HG03432 (cell line): ENCODE measurements around the gene MOSMO.
A peak's percentile ranks its signal among the peaks of the same experiment; 100 is the strongest.

ENCODE experiments used
- ATAC-seq: cut with Tn5 transposase; IDR thresholded peaks from one replicate; pipeline ENCODE4 v1.9.1; 2021; ENCODE audit warnings: mild to moderate bottlenecking, moderate library complexity; ENCODE audit not compliant: unreplicated experiment

MOSMO gene

DNA sequence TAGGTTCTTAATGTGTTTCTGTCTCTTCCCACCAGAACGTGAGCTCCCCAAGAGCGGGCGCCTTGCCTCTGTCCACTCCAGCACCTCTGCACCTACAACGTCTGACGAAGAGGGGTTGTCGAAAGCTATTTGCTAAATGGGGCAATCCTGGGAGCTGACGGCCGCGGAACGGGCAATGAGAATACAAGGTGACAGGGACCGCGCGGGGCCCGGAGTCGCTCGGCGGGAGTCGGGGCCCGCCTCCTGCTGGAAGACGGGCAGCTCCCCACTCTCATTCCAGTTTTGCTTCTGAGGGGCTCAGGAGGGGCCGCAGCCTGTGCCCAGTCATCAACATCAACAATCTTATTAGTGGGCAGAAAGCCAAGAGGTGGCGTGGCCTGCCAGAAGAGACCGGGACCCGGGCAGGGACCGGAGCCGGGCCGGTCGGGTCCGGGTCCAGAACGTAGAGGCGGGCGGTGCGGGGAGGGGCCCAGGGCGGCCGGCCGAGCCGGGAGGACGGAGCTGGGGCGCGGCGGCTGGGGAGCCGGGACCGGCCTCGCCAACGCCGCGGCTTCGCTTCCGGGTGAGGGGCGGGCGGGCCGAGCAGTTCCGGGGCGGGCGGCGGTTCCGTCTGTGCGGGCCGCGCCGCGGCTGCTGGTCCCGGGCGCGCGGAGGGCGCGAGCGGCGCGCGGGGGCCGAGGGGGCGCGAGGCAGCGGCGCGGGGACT, at the start of gene MOSMO:
Gene MOSMO, plus strand, starts transcription at position 603 of the 706 bp plus-strand sequence. CDS start 191 bp downstream, outside the sequence.
- peak; percentile 66 for ATAC-seq

DNA sequence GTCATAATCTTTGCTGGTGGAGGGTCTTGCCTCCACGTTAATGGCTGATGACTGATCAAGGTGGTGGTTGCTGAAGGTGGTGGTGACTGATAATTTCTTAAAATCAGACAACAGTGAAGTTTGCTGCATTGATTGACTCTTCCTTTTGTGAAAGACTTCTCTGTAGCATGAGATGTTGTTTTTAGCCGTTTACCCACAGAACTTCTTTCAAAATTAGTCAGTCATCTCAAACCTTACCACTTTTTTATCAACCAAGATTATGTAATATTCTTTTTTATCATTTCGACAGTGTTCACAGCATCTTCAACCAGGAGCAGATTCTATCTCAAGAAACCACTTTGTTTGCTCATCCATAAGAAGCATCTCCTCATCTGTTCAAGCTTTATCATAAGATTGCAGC, 48.9 kb upstream of the MOSMO start:
- no peak for ATAC-seq

DNA sequence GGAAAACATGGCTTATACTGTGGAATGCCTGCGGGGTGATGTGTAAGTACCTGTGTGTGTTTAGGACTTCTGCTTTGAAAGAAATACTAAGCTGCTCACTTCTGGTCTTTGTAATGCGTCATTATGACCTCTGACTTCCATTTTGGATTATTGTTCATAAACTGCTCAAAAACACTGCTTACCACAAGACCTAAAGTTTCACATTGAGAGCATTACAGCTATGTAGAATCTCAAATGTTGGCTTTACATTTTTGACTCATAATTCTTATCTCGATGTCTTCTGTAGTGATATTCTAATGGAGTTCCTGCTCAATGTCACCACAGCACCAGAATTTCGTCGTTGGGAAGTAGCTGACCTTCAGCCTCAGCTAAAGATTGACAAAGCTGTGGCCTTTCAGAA, 45.4 kb upstream of the MOSMO start:
- ATAC-seq = no peak

DNA sequence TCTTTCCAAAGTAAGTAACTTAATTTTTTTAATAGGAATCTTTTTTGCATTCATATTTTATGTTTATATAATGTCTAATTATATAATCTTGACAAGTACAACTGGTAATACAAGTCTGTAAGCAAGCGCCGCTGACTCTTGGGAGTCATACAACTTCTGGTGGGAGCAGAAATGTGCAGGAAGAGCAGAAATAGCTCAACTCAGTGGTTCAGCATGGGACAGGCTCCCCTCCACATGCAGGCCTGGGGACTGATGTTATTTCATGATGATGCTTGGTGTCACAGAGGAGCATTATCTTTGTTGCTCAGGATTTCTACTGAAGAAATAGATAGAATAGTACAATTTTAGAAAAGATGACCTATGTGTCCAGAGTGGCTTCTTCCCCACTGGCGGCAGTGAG, 44.0 kb upstream of the MOSMO start:
- no peak for ATAC-seq

DNA sequence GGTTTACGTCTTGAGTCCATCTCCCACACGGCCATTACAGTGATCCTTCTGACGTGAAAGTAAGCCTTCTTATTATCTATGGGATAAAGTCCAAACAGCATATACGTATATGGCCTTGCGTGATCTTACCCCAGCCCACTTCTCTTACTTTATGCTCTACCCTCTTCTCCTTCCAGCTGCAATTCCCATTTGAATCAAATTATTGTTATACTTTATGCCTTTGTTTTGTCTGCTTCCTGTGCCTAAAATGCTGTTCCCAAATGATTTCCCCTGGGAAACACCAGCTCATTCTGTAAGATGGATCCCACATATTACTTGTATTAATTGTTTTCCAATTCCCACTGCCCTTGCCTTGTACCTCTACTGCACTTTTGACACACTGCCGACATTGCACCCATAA, 43.6 kb upstream of the MOSMO start:
- no peak for ATAC-seq

DNA sequence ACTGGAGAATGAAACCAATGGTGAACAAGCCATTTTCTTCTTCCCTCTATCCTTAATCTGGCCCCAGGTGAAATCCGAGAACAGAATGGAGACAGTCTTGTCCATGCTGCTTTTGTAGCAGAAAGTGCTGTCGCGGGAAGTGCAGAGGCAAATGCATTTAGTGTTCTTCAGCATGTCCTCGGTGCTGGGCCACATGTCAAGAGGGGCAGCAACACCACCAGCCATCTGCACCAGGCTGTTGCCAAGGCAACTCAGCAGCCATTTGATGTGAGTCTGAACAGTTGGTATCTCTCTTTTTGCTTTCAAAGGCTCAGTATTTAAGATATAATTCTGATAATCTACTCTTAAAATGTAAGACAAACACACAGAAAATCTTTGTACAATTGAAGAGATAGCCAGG, 36.1 kb upstream of the MOSMO start:
- ATAC-seq = no peak

DNA sequence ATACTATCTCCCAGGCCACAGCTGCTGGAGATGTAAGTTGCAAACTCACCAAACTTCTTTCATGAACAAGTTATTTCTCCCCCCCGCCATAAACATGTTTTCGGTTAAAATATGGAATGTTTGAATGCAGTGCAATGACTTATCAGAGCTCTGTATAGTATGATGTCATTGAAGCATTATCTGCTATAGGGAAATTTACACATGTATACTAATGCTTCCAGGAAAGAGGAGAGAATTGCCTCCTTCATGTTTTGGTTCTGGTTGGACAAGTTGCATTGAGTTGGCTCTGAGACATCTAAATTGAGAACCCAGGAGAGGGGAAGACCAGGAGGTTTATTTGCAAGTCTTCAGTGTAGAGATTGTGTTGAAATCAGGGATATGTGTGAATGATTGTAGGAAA, 34.0 kb upstream of the MOSMO start:
- ATAC-seq = no peak

DNA sequence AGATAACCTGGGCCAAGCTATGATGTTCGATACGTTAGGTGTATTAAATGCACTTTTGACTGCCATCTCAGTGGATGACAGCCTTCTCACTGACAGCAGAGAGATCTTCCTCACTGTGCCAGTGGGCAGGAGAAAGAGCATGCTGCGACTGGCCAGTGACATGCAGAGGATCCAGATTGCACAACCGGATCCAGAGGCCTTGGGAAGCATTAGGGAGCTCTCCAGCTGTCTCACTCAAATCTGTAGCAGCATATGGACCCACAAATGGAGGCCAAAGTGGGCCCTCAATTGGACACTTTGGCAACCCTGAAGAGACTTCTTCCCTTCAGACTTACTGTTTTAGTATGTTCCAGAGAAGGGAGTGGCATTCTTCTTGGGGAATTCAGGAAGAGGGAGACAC, 27.9 kb upstream of the MOSMO start:
- no peak for ATAC-seq

DNA sequence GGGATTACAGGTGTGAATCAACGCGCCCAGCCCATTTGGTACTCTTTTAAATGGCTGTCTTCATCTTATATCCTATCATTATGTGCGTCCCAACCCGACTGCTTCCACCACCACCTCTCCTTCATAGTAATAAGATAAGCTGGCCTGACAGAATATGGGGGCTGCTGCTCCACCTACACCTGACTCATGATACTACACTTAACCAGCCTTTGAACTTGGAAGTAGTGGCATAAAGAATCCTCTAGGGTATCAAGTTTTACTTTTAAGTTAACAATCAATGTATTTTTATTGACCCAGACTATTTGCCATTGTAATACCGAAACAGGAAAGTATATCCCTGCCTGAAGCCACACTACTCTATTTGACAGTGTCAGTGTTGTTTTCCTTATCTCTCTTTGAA, 25.8 kb upstream of the MOSMO start:
- ATAC-seq = no peak

DNA sequence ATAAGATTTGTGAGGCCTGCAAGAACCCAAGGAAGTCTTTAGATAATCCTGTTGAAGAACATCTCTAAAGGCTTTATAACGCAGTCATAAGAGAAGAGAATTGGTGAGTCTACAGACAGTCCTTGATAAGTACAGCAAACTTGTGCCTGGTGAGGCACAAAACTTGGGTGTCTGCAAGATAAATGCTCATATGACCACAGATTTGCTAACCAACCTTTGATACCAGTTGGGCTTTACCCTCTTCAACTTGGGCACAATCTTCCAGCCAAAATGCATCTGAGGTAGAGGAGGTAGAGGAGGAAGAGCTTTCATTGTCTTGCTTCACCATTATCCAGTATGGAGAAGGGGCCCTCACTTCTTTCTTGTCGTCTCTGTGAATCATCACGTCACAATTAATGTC, 23.8 kb upstream of the MOSMO start:
- no peak for ATAC-seq

DNA sequence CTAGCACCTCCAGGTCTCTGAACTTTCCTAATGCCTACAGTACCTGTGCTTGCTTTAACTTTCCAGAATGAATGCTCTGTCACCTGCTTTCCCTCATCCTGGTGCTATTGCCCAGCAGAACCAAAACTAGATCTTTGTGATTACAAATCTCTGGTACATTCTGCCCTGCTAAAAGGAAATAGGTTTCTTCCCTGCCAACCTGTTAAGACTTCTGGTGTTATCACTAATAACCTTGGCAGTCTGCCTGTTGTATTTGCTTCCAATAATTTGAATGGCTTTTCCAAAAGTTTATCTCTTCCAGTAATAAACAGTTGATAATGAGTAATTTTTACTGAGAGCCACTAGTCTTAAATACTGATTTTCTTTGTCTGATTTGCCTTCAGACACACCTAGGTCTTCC, 22.4 kb upstream of the MOSMO start:
- no peak for ATAC-seq

DNA sequence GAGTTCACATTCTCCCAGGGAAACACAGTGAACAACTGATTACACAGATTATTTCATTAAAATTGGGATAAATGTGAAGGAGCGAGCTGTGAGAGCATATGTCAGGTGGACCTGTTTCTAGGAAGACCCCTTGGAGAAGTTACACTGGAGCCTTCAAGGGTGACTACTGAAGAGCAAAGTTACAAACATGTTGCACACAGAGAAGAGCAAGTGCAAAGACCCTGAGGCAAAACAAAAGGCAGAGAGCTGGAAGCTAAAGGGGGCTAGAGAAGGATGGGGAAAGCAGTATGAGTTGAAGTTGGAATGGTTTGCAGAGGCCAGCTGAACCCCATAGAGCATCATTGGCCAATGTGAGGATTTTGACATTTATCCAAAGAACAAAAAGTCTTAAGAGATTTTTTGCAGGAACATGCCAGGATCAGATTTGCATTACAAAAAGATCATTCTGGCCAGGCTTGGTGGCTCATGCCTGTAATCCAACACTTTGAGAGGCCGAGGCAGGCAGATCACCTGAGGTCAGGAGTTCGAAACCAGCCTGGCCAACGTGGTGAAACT, 21.1 kb upstream of the MOSMO start:
- ATAC-seq = no peak

DNA sequence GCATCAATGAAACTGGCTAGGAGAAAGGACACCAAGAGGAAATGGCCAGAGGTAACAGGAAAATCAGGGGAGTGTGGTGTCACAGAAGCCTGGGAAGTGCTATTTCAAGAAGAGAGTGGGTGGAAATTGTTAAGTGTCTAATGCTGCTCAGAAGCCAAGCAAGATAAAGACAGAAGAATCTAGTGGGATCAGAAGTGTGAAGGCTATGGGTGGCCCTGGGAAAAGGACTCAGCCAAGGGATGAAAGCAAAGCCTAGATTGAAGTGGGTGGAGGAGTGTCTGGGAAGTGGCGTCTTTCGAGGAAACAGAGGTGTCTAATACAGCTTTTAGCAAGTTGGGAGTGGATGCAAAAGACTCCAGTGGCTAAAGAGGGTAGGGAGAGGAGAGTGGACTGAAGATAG, 20.4 kb upstream of the MOSMO start:
- no peak for ATAC-seq

DNA sequence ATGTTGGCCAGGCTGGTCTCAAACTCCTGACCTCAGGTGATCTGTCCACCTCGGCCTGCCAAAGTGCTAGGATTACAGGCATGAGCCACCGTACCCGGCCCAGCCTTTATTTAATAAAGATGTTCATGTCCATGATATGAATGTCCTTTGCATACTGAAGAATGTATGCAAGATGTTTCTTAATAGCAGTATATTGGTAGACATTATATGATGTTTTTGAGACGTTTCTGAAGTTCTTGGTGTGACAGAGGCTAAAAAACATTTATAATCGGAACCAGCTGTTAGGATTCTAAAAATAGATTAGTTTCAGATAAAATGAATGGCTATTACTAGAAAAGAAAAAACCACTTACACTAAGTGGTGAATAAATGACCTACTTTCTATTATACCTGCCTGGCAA, 18.8 kb upstream of the MOSMO start:
- no peak for ATAC-seq

DNA sequence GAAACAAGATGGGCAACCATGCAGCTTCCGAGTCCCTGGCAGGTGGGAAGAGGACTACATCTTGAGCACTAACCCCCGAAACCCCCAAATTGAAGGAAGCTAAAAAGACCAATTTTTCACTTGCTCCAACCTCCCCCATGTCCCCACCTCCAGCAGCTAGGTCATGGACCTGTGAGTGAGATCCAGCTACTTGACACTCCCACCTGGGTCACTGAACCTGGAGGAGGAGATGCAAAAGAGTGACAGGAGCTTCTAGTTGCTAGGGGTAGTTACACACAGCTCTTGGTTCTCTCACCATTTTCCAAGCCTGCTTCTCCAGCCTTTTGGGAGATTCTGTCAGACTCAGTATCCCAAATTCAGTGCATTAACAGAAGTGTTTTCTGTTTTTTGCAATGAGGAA, 18.2 kb upstream of the MOSMO start:
- ATAC-seq = no peak

DNA sequence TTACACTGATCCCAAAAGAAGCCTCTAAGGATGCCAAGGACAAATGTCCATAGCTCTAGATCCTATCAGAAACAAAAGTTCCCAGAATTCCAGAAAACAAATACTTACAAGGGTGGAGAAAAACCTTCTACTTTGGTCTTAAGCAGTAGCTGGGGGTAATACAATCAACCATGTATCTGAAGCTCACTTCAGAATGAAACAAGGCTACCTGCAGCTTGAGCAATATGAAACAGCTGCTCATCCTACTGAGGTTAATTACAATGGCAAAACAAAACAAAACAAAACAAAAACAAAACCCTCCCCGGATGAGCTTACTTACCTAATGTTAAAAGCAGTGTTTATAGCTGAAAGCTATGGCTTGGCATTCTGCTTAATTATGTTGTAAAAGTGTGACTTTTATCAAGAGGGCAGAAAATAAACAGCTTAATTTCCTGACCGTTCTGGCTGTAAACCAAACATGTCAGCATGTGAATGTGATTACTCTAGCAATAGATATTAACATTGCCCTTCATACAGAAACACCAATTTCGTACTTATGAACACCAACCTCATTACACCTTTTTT, 17.4 kb upstream of the MOSMO start:
- no peak for ATAC-seq

DNA sequence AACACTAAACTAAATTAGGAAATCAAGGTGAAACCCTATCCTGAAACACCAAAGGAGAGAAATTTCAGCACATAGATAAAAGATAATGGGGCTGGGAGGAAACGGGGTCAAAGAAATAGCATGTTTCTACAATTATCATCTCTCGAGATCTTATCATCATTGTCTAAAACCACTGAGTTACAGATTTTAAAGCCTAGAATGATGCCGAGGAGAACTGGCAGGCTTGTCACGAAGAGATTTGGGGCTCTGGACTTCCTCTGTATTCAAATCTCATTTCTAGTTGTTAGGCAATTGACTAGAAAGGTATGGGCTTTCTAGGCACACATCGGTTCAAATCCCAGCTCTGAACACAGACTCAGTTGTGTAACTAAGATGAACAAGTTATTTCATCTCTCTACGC, 16.3 kb upstream of the MOSMO start:
- no peak for ATAC-seq

DNA sequence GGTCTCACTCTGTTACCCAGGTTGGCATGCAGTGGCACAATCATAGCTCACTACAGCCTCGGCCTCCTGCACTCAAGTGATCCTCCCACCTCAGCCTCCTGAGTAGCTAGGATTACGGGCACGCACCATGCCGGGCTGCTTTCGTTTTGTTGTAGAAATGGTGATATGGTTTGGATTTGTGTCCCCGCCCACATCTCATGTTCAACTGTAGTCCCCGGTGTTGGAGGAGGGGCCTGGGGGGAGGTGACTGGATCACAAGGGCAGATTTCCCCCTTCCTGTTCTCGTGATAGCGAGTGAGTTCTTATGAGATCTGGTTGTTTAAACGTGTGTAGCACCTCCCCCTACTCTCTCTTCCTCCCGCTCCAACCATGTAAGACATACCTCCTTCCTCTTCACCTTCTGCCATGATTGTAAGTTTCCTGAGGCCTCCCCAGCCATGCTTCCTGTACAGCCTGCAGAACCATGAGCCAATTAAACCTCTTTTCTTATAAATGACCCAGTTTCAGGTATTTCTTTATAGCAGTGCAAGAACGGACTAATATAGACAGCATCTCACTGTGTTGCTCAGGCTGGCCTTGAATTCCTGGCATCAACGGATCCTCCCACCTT, 12.9 kb upstream of the MOSMO start:
- no peak for ATAC-seq

DNA sequence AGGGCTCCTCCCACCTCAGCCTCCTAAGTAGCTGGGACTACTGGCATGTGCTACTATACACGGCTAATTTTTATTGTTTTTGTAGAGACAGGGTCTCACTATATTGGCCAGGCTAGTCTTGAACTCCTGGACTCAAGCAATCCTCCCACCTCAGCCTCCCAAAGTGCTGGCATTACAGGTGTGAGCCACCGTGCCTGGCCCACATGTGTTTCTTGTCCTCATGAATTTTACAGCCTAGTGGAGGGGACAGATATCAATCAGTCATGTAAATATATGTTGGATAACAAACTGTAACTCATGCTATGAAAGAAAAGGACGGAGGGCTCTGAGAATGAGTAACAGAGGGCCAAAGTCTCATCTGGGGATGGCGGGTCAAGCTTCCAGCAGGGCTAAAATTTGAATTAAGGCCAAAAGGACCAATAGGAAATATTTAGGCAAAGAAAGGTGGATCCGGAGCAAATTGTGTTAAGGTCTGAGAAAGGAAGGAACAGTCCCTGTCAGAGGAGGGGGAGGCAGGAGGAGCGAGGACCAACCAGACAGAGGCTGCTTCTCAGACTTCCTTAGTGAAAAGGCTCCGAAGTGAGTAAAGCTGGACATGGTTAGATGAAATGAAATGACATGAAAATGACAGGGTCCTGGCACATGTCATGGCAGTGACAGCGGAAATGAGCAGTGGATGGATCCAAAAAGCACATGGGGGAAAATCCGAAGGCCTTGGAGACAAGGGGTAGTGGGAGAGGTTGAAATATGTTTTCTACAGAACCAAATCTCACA, 10.8 kb upstream of the MOSMO start:
- ATAC-seq = no peak

DNA sequence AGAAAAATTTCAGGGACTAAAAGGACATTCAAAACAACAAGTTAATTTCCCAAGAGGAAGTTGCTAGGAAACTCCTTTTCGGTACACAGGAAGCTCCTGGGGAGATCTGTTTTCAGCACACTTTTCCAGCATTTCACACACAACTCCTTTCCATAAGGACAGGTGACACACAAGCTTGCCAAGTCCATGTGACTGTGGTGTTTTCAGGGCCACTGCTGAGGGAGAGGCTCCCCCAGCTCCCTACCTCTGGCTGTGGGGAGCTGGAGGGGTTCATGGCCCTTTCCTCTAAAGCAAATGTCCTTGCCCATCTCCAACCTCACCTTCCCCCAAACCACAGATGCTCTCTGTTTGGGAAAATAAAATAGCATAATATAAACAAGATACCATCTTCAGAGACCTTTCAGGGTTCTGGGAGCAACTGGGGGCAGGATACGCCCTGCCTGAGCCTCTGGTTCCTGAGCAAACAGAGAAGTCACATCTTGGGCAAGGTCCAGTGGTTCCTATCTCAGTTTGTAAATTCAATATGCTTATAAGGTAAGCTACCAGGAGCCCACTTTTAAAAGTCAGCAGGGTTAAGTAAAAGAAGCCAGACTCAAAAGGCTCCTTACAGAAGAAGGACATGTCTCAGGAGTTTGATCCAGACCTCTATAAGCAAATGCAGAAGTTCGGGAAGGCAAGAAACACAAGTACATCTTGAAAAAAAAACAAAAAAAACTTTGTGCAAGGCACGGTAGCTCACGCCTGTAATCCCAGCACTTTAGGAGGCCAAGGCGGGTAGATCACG, 10.0 kb upstream of the MOSMO start:
- no peak for ATAC-seq

DNA sequence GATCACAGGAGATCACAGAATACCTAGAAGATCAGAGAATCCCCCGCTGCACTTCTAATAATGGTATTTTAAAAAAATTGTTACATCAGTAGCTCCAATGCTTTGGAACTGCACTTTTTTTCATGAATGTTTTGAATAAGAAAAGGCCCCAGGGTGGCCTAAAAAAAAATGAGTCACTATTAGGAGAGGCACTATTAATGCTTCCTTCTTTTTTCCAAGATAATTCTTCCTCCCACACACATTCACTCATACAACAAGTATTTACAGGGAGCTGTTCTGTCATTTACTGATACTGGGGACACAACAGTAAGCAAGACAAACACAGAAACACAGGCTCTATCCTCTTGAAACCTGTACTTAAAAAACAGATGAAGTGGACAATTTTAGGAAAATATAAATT, 6.3 kb upstream of the MOSMO start:
- no peak for ATAC-seq
